Measurements from ENCODE around the gene C1orf52.
"Not testable (repeated sequence)": the region's sequence is repeated elsewhere in the genome, so short reads cannot be mapped to it uniquely, and the experiment has no call there.

The C1orf52 gene

GRCh38 chr1:85277802-85278201, 18.3 kb upstream of the C1orf52 start:
- no peak for DNase-seq

DNA sequence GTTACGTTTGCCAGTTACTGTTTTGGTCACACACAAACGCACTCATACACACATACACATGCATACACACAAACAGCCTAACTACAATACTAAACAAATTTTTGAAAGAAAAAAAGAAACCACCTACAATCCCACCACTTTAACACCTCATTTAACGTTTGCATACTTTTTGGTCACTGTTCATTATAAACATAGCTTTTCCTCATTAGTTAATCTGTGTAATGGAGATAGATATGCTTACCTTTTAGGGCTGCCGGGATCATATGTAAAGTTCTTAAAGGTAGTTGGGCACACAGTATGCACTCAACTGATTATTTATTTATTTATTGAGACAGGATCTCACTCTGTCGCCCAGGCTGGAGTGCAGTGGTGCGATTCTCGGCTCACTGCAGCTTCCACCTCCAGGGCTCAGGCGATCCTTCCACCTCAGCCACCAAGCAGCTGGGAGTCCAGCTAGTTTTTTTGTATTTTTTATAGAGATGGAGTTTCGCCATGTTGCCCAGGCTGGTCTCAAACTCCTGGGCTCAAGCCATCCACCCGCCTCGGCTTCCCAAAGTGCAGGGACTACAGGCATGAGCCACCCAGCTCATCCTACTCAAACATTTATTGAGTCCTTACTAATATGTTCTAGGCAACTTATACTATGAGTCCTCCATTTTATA, 17.6 kb upstream of the C1orf52 start:
- DNase-seq, result no peak

DNA sequence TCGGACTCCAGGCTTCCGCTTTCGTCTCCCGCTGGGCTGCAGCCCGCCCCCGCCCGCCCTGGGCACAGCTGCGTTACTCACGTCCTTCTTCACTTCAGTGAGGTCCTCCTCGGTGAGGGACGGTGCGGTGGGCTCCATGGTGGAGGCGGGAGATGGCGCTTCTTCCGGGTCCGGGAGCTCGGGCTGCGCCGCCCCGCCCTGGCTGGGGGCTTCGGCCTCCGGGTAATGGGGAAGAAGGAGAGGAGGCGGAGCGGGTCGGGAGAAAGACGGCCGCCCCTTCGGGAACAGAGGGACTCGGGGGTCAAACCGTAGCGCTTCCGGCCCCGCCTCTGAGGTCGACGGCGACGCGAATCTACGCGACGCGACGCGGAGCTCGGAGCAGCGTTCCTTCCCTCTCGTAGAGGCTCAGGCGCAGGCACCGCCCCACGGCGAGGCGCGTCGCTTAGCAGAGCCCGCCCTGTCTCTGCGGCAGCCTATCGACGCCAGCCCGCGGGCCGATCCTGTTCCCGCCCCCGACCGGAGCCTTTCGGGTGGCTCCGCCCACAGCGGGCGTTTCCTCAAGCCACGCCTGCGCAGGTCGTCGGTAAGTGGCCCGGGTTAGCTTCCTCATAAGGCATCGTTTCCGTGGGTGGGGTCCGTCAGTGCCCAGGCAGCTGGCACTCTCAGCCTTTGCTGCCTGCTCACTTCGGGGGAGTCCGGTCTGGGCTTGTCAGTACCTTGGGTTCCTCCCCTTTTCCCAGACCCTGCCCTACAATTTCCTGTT, 16.9 kb upstream of the C1orf52 start, which contains the start of gene BCL10:
Gene BCL10, minus strand, starts transcription at position 418 of the 763 bp plus-strand sequence. Its CDS starts 280 bp downstream, at position 138.
- peak; percentile 98 for DNase-seq

GRCh38 chr1:85275701-85276214, 16.3 kb upstream of the C1orf52 start:
- peak; percentile 55 to 60 for DNase-seq

DNA sequence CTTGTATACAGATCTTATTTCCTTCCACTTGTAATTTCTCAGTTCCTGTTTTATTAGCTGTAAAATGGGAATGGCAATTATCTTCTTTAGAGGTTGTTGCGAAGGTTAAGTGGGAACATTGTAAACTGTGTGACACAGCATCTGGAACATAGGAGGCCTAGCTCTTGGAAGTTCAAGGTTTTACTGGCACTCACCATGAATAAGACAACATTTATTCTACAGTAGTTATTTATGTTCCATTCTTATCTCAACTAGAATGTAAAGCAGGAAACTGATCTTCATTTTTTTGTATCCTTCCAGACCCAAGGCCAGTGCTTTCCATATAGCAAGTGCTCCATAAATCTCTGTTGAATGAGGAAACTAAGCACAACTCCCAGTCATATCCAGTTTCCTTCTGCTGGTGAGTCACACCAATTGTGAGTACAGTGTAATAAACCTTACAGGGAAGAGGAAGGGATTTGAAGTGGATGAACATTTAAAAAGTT, 15.5 kb upstream of the C1orf52 start:
- no peak for DNase-seq

GRCh38 chr1:85273397-85273796, 13.9 kb upstream of the C1orf52 start:
- no peak for DNase-seq

GRCh38 chr1:85268801-85269585, 9.5 kb upstream of the C1orf52 start:
- DNase-seq, result no peak

DNA sequence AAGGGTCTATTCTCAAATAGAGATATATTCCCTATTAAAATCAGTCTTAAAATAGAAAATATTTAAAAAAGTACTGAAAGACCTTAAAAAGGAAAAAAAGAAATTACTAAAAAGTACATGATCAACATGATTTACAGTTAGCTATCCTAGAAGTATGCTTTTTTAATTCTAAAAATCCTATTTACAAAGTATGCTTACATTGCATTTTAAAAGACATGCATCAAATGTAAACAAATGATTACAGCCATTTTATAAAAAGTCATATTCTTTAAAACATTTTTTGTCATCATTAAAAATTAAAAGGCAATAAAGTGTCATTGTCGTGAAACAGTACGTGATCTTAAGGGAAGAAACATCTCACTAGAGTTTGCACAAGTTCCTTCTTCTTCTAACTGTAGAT, 7.9 kb upstream of the C1orf52 start:
- no peak for DNase-seq

DNA sequence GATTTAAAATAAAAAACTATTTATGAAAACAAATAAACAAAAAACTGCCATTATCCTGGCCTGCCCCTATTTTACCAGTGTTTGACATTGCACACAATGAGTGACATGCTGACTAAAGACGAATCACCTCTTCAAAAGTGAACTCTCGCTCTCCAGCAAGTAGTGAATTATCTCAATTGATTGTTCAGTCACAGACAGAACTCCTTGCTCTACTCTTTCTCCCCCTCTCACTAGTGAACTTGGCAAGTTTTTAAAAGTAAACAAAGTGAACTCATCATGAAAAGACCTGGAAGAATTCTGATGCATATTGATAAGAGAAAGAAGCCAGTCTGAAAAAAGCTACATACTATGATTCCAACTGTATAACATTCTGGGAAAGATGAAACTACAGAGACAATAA, 4.7 kb upstream of the C1orf52 start:
- no peak for DNase-seq

DNA sequence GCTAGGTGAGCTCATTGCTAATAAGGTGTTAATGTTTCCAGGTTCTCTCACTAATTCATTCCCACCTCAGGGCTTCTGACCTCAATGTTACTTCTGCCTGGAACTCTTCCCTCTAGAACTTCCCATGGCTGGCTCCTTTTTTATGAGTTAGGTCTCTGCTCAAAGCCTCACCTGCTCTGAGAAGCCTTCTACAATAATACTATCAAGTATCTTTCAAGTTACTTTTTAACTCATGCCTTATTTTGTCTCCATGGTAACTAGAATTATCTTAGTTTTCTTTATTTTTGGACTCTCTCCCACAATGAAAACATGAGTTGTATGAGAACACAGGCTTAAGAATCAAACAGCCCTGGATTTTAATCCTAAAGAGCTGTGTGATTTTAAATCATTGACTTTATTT, 3.5 kb upstream of the C1orf52 start:
- DNase-seq, result no peak

GRCh38 chr1:85259912-85260274, 431 bp upstream of the C1orf52 start:
- no peak for DNase-seq

GRCh38 chr1:85258536-85259117, 835 bp downstream of the C1orf52 start:
- DNase-seq, result no peak

DNA sequence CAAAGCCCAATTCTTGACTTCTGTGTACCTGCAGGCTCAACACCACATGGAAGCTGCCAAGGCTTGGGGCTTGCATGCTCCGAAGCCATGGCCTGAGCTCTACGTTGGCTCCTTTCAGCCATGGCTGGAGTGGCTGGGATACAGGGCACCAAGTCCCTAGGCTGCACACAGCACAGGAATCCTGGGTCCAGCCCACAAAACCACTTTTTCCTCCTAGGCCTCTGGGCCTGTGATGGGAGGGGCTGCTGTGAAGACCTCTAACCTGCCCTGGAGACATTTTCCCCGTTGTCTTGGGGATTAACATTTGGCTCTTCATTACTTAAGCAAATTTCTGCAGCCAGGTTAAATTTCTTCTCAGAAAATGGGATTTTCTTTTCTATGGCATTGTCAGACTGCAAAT, 10.4 kb downstream of the C1orf52 start:
- not testable (repeated sequence) for DNase-seq

DNA sequence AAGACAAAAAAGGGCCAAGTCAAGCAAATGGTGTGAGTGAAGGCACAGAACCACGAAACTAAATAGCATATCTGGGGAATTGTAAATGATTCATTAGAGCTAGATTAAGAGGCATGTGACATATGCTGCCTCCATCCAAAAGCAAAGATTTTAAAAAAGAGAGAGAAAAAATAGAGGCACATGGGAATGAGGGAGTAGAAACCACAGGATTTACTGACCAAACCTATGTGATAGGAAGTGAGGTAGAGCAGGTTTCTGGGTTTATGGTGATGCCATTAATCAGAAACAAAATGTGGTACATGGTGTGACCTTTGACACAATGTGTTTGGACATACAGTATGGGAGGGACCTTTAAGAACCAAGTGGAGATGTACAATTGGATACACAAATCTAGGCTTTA, 13.6 kb downstream of the C1orf52 start:
- no peak for DNase-seq

- DNase-seq, result no peak
Measured at GRCh38 chr1:85245456-85245855, 14.0 kb downstream of the C1orf52 start.

- DNase-seq, result no peak
Measured at GRCh38 chr1:85244271-85245061, 15.0 kb downstream of the C1orf52 start.

DNA sequence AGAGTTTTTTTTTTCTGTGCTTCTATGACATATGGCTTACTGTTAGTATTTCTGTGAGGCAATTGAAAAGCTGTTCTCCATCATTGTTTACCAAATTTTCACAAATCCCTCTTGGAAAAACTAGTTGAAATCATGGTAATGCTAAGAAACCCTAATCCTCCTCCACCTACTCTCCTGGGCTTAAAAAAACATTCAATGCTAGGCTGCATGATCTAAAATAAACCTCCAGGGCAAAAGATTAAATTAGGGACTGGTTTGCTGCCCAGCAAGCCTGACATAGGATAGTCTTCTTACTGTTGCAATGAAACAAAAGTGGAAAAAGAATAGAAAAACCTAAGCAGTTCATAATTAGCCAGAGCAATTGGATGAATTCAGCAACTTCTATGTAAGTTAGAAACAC, 16.1 kb downstream of the C1orf52 start:
- DNase-seq, result no peak

GRCh38 chr1:85240643-85241042, 18.8 kb downstream of the C1orf52 start:
- no peak for DNase-seq

DNA sequence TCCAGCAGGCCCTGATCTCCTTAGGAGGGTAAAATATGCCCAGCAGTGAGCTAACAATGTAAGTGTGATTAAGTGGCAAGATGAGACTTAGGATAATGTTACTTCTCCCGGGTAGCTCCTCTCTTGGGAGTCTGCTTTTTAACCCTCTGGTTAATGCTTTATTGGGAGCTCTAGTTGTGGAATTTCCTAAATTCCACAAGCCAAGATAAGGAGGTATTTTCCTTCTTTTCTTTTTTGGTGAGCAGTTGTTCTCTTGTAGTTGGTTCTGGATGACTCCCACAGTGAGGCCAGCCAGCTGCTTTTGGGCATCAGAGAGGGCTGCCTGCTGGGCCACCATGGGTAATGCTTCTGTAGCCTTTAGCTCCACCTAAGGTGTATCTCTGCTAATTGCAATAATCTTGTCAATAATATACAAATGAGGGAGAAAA, 19.3 kb downstream of the C1orf52 start:
- peak in 1 of 2 donors; percentile 36 for DNase-seq

GRCh38 chr1:85237613-85238012, 21.8 kb downstream of the C1orf52 start:
- no peak for DNase-seq

DNA sequence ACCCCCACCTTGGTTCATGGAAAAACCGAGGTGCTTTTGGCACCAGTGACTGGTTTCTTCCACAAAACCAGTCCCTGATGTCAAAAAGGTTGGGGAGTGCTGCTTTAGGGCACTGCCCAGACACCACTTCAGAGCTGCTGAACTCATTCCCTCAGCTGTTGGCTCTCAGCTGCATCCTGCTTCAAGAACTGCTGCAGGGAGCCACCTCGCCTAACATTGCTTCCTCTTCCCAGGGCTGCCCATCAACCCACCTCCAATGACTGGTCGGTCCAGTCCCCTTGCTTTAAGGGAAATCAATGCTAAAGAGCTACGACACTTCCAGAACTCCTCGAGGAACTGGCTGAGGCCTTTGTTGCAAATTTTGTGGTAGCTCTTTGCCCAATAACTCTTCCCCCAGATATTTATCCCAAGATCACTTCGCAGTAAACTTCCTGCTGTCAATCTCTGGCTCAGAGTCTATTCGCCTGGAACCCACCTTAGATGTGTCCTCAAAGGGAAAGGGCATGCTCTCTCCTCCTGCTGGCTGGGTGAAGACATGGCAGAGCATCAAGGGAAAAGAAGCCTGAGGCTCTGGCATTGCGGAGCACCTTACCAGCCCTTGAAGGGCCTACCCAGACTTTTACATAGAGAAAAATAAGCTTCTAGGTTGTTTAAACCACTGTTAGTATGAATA, 29.0 kb downstream of the C1orf52 start:
- peak in 1 of 2 donors; percentile 7 for DNase-seq

Data from CD4-positive, alpha-beta T cell treated with Interferon alpha-2 for 1 hour (primary cell).